Osteocyte (in vitro differentiated cells): ENCODE results near the gene ARHGAP5. TPM values are rescaled to one million over a fixed set of nuclear protein-coding genes. Genes with fewer than 3 reads are reported as not detected.

Source experiments
- DNase-seq: peaks from one replicate; pipeline ENCODE4 v3.0.0; 2021; ENCODE audit warnings: mixed read lengths; ENCODE audit not compliant: unreplicated experiment; ENCODE audit errors: extremely low spot score
- H3K27ac Mint-ChIP-seq: one replicate; pipeline ENCODE4 v1.8.0; 2021; ENCODE audit warnings: mild to moderate bottlenecking, mixed read lengths; ENCODE audit not compliant: unreplicated experiment
- H3K27me3 Mint-ChIP-seq: one replicate; pipeline ENCODE4 v1.8.0; 2021; ENCODE audit warnings: mixed read lengths; ENCODE audit not compliant: unreplicated experiment
- H3K36me3 Mint-ChIP-seq: one replicate; pipeline ENCODE4 v1.8.0; 2021; ENCODE audit warnings: mixed read lengths; ENCODE audit not compliant: unreplicated experiment
- H3K4me1 Mint-ChIP-seq: one replicate; pipeline ENCODE4 v1.8.0; 2021; ENCODE audit warnings: mixed read lengths; ENCODE audit not compliant: unreplicated experiment
- H3K4me3 Mint-ChIP-seq: one replicate; pipeline ENCODE4 v1.8.0; 2021; ENCODE audit warnings: mild to moderate bottlenecking, moderate library complexity, mixed read lengths; ENCODE audit not compliant: unreplicated experiment
- H3K9me3 Mint-ChIP-seq: one replicate; pipeline ENCODE4 v1.8.0; 2021; ENCODE audit warnings: mixed read lengths; ENCODE audit not compliant: unreplicated experiment
- CTCF ChIP-seq: fragments of 200-600 bp; sonication (generic); IDR thresholded peaks from 2 replicates; pipeline ENCODE4 v1.5.0; 2021; ENCODE audit warnings: antibody characterized with exemption, mild to moderate bottlenecking, moderate library complexity
- total RNA-seq: library from RNA; stranded (reverse); gene quantifications from 2 replicates; pipeline ENCODE4 v1.2.1, GENCODE V29; 2021

ARHGAP5 gene
- total RNA-seq, 1 donor from 2014 or later = 87.1 TPM

DNA sequence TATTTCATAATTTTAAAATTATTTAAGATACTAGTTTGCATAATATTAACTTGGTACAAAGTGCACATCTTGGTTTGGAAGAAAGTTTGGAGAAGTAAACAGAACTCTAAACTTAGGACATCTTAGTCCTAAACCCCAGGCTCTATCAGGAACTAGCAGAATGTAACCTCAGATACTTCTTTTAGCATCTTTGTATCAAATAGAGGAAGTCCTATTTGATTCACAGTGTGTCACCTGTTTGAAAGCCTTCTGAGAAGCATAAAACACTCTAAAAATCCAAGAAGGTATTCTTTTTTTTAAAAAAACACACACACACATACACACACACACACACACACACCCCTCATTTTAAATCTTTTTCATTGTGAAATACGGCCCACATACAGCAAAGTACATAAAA is 112.7 kb downstream of the ARHGAP5 start:
- Mint-ChIP-seq H3K4me3 (no peak overlapping the region), H3K4me1 (no peaks in the 10 kb centered on the region), H3K36me3 (no peaks in the 10 kb centered on the region), H3K27ac (no peak overlapping the region), H3K9me3 (peaks cover 5% of the 10 kb centered on the region), H3K27me3 (peaks cover 5% of the 10 kb centered on the region)
- DNase-seq = no peak
- TF ChIP-seq CTCF = no peak

DNA sequence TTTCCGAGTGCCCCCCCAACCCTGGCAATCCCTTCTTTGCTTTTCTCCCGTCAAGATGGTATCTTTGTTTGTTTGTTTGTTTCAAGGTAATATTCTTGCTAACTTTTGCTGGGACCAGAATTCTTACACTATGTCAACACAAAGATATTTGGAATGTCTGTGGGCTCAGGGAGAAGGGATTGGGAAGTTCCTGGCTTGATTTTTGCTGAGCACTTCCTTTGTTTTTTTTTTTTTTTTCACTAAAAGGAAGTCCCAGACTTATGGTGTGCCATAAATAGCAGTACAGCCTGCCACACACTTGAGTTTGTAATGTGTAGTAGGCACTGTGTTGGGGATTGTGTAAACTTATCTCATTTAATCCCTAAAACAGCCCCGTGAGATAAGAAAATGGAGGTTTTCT is 113.6 kb downstream of the ARHGAP5 start:
- Mint-ChIP-seq H3K27ac (no peak overlapping the region), H3K27me3 (peaks cover 7% of the 10 kb centered on the region), H3K36me3 (no peaks in the 10 kb centered on the region), H3K9me3 (no peaks in the 10 kb centered on the region), H3K4me3 (no peak overlapping the region), H3K4me1 (no peaks in the 10 kb centered on the region)
- TF ChIP-seq CTCF = no peak
- DNase-seq = no peak

DNA sequence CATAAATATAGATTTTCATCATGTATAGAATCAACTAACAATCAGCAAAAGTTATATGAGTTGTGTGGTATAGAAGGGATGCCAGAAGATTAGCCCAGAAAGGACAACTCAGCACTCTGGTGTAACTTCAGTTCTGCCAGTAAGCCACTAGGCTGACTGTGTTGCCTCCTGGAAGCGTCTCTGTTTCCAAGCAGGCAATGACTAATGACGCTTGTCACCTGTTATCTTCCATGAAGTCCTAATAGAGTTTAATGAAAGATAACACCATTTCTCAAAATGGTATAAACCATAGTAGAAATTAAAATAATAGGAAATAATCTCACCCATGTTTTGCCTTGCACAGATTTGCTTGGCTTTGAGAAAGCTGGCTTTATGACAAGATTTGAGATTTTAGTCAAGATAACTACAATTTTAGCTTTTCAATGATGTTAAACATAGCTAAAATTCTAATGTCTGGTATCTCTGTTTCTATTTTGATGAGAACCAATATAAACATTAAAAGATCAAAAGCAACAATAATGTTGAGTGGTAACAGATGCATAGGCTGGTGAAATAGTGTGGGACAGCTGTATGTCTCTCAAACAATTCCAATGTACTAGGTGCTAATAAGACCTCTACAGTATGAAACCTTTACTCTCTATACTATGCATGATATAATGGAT is 115.7 kb downstream of the ARHGAP5 start:
- no peak overlapping the region for H3K27ac Mint-ChIP-seq
- no peak overlapping the region for H3K4me3 Mint-ChIP-seq
- no peaks in the 10 kb centered on the region for H3K36me3 Mint-ChIP-seq
- peaks cover 18% of the 10 kb centered on the region for H3K27me3 Mint-ChIP-seq
- no peaks in the 10 kb centered on the region for H3K9me3 Mint-ChIP-seq
- H3K4me1 Mint-ChIP-seq = no peaks in the 10 kb centered on the region
- TF ChIP-seq CTCF = no peak
- no peak for DNase-seq

DNA sequence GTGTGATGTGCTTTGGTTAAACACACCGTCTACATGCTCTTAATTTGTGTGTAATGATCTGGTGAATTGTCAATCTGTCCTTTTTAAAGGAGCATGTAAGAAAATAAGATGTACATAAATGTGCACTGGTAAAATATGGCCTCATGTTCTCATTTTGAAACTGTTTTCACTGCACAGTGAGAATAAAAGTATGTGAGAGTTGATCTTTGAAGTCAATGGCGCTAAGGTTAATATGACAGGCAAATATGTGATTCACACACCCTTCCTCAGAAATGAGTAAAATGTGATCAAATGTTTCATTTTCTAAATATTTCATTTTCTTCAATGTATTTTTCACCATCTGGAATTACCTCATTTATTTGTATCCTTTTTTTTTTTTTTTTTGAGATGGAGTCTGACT is 116.4 kb downstream of the ARHGAP5 start:
- Mint-ChIP-seq H3K27me3 (peaks cover 18% of the 10 kb centered on the region), H3K4me1 (no peaks in the 10 kb centered on the region), H3K27ac (no peak overlapping the region), H3K4me3 (no peak overlapping the region), H3K36me3 (no peaks in the 10 kb centered on the region), H3K9me3 (no peaks in the 10 kb centered on the region)
- no peak for TF ChIP-seq CTCF
- no peak for DNase-seq

DNA sequence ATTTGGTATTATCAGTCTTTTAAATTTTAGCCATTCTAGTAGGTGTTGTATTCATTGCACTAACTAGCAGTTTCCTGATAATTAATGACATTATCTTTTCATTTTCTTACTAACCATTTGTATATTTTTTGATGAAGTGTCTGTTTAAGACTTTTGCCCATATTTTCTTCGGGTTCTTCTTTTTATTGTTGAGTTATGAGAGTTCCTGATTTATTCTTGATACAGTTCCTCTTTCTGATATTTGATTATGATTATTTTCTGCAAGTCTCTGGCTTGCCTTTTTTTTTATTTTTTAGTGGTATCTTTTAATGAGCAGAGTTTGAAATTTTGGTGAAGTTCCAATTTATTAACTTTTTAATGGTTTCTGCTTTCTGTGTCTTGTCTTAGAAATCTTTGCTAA is 118.5 kb downstream of the ARHGAP5 start:
- no peaks in the 10 kb centered on the region for H3K4me1 Mint-ChIP-seq
- no peaks in the 10 kb centered on the region for H3K9me3 Mint-ChIP-seq
- H3K27ac Mint-ChIP-seq = no peak overlapping the region

More for the DNA sequence above, 118.5 kb downstream of the ARHGAP5 start:
- peaks cover 18% of the 10 kb centered on the region for H3K27me3 Mint-ChIP-seq
- H3K36me3 Mint-ChIP-seq = no peaks in the 10 kb centered on the region
- DNase-seq = no peak
- TF ChIP-seq CTCF = no peak
- no peak overlapping the region for H3K4me3 Mint-ChIP-seq
